HEK293 (cell line): ENCODE data around the gene DCUN1D4.
A peak's percentile ranks its signal among the peaks of the same experiment; 100 is the strongest.

Source experiments
- CTCF ChIA-PET: fragments of 350-600 bp; formaldehyde crosslinking; extraction: SDS; loops from one replicate; lab custom pipeline; 2021; ENCODE audit warnings: antibody characterized with exemption; lab: Yijun Ruan, JAX
- POLR2A ChIA-PET: fragments of 300-600 bp; formaldehyde crosslinking; extraction: SDS; loops from one replicate; lab custom pipeline; 2020; ENCODE audit warnings: antibody characterized with exemption, inconsistent platforms; lab: Yijun Ruan, JAX
- H3K27ac ChIP-seq: fragments of 200-500 bp; sonication (Bioruptor generic); 2 replicates; pipeline ENCODE4 v1.5.1; 2014; ENCODE audit warnings: low read depth, low read length, control low read depth, inconsistent platforms; ENCODE audit errors: extremely low read depth
- H3K36me3 ChIP-seq, 2 experiments: fragments of 200-500 bp in 1 of 2; sonication (Bioruptor generic) in 1 of 2; 1 replicate in 1 of 2; 2 replicates in 1 of 2; pipeline ENCODE4 v1.5.1; 2014 to 2017; ENCODE audit warnings: inconsistent platforms in 2 of 2, low read length in 2 of 2; ENCODE audit not compliant: control insufficient read depth in 2 of 2, insufficient read depth in 1 of 2
- H3K4me1 ChIP-seq: fragments of 200-500 bp; sonication (Bioruptor generic); 2 replicates; pipeline ENCODE4 v1.5.1; 2014; ENCODE audit warnings: mild to moderate bottlenecking, low read length, inconsistent platforms; ENCODE audit not compliant: control insufficient read depth, insufficient read depth
- H3K4me3 ChIP-seq: 2 replicates; pipeline ENCODE4 v1.5.1; 2011; ENCODE audit warnings: low read depth, mild to moderate bottlenecking, control low read depth, low read length, moderate library complexity
- H3K9me3 ChIP-seq: fragments of 200-500 bp; sonication (Bioruptor generic); 2 replicates; pipeline ENCODE4 v1.5.1; 2014; ENCODE audit warnings: low read depth, low read length, inconsistent platforms; ENCODE audit not compliant: control insufficient read depth, insufficient read depth
- YY1 ChIP-seq: fragments of 450-650 bp; formaldehyde crosslinking; IDR thresholded peaks from 2 replicates; pipeline ENCODE4 v1.5.1; 2018; ENCODE audit warnings: missing biosample characterization, missing genetic modification characterization
- YY2 ChIP-seq: fragments of 450-650 bp; formaldehyde crosslinking; IDR thresholded peaks from 2 replicates; pipeline ENCODE4 v1.5.1; 2016; ENCODE audit warnings: missing biosample characterization, missing genetic modification characterization
- ZBTB20 ChIP-seq: fragments of 450-650 bp; formaldehyde crosslinking; IDR thresholded peaks from 2 replicates; pipeline ENCODE4 v1.5.1; 2016; ENCODE audit warnings: missing biosample characterization, missing genetic modification characterization
- ZFP3 ChIP-seq: fragments of 450-650 bp; formaldehyde crosslinking; IDR thresholded peaks from 2 replicates; pipeline ENCODE4 v1.5.1; 2016; ENCODE audit warnings: low read depth, missing biosample characterization, missing genetic modification characterization
- ZNF112 ChIP-seq: fragments of 450-650 bp; formaldehyde crosslinking; IDR thresholded peaks from 2 replicates; pipeline ENCODE4 v1.5.0; 2017; ENCODE audit warnings: missing biosample characterization, missing genetic modification characterization
- ZNF280D ChIP-seq: fragments of 450-650 bp; formaldehyde crosslinking; IDR thresholded peaks from 2 replicates; pipeline ENCODE4 v1.5.1; 2016; ENCODE audit warnings: missing biosample characterization, missing genetic modification characterization
- ZNF302 ChIP-seq: fragments of 450-650 bp; formaldehyde crosslinking; IDR thresholded peaks from 2 replicates; pipeline ENCODE4 v1.5.1; 2016; ENCODE audit warnings: missing biosample characterization, missing genetic modification characterization, low read depth
- ZNF335 ChIP-seq: fragments of 450-650 bp; formaldehyde crosslinking; conservative IDR thresholded peaks from 2 replicates; pipeline ENCODE4 v1.5.1; 2016; ENCODE audit warnings: missing biosample characterization, missing genetic modification characterization
- ZNF350 ChIP-seq: fragments of 450-650 bp; formaldehyde crosslinking; IDR thresholded peaks from 2 replicates; pipeline ENCODE4 v1.5.0; 2017; ENCODE audit warnings: missing biosample characterization, mild to moderate bottlenecking, missing genetic modification characterization
- ZNF404 ChIP-seq: fragments of 450-650 bp; formaldehyde crosslinking; IDR thresholded peaks from 2 replicates; pipeline ENCODE4 v1.5.1; 2017; ENCODE audit warnings: missing biosample characterization, missing genetic modification characterization
- ZNF426 ChIP-seq: fragments of 450-650 bp; formaldehyde crosslinking; IDR thresholded peaks from 2 replicates; pipeline ENCODE4 v1.5.1; 2017; ENCODE audit warnings: missing biosample characterization, missing genetic modification characterization, mild to moderate bottlenecking, inconsistent platforms, moderate library complexity
- ZNF548 ChIP-seq: fragments of 450-650 bp; formaldehyde crosslinking; IDR thresholded peaks from 2 replicates; pipeline ENCODE4 v1.5.1; 2016; ENCODE audit warnings: missing biosample characterization, missing genetic modification characterization
- ZNF555 ChIP-seq: fragments of 450-650 bp; formaldehyde crosslinking; conservative IDR thresholded peaks from 2 replicates; pipeline ENCODE4 v1.5.1; 2017; ENCODE audit warnings: missing biosample characterization, mild to moderate bottlenecking, missing genetic modification characterization, inconsistent platforms
- TF ChIP-seq, protein P1 (sequence below): fragments of 450-650 bp; formaldehyde crosslinking; IDR thresholded peaks from 2 replicates; pipeline ENCODE4 v1.5.1; 2016; ENCODE audit warnings: missing biosample characterization, missing genetic modification characterization
- TF ChIP-seq, protein P2 (sequence below): fragments of 450-650 bp; formaldehyde crosslinking; IDR thresholded peaks from 2 replicates; pipeline ENCODE4 v1.5.1; 2016; ENCODE audit warnings: missing biosample characterization, missing genetic modification characterization, low read depth

DCUN1D4 gene

DNA sequence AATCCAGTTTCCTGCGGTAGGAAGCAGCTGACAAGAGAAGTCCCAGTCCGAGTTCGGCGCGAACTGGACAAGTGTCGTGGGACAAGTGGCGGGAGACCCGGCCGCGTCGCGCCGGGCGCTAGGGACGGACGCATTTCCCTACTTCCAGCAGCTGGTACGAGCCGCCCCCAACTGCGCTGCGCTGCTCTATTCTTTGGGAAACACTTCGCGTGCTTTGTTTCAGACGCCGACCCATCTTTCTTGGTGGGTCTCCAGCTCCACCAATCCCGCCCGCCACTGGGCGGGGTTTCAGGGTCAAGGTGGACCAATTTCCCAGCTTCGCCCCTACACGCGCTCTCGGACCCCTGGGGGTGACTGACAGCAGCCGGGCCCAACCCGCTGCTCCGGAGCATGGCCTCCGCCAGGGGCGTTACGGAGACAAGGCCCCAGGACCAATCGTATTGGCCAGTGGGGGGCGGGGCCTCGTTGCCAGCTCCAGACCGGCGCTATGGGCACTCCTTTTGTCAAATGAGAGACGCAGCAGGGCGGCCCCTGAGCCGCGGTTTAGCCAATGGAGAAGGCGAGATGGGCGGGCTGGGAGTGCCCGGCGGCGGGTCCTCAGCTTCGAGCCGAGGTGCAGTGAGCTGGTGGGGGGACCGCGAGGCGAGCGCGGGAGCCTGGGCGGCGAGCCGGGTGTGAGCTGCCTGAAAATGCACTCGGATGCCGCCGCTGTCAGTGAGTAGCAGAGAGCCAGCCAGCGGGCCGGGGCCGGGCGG is at the start of gene DCUN1D4 (continued):
- TF ChIP-seq ZNF280D (tag by site-specific recombination) (no peak), YY2 (tag by site-specific recombination) (no peak), ZNF112 (tag by site-specific recombination) (no peak), ZNF555 (tag by site-specific recombination) (no peak), ZBTB20 (tag by site-specific recombination) (peak; percentile 72), ZNF335 (tag by site-specific recombination) (peak; percentile 76), ZNF350 (tag by site-specific recombination) (no peak), ZFP3 (no peak), ZNF404 (no peak), YY1 (tag by site-specific recombination) (no peak)
- TF ChIP-seq, protein P1, sequence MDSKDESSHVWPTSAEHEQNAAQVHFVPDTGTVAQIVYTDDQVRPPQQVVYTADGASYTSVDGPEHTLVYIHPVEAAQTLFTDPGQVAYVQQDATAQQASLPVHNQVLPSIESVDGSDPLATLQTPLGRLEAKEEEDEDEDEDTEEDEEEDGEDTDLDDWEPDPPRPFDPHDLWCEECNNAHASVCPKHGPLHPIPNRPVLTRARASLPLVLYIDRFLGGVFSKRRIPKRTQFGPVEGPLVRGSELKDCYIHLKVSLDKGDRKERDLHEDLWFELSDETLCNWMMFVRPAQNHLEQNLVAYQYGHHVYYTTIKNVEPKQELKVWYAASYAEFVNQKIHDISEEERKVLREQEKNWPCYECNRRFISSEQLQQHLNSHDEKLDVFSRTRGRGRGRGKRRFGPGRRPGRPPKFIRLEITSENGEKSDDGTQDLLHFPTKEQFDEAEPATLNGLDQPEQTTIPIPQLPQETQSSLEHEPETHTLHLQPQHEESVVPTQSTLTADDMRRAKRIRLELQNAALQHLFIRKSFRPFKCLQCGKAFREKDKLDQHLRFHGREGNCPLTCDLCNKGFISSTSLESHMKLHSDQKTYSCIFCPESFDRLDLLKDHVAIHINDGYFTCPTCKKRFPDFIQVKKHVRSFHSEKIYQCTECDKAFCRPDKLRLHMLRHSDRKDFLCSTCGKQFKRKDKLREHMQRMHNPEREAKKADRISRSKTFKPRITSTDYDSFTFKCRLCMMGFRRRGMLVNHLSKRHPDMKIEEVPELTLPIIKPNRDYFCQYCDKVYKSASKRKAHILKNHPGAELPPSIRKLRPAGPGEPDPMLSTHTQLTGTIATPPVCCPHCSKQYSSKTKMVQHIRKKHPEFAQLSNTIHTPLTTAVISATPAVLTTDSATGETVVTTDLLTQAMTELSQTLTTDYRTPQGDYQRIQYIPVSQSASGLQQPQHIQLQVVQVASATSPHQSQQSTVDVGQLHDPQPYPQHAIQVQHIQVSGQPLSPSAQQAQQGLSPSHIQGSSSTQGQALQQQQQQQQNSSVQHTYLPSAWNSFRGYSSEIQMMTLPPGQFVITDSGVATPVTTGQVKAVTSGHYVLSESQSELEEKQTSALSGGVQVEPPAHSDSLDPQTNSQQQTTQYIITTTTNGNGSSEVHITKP (tag by site-specific recombination), result peak; percentile 54

DNA sequence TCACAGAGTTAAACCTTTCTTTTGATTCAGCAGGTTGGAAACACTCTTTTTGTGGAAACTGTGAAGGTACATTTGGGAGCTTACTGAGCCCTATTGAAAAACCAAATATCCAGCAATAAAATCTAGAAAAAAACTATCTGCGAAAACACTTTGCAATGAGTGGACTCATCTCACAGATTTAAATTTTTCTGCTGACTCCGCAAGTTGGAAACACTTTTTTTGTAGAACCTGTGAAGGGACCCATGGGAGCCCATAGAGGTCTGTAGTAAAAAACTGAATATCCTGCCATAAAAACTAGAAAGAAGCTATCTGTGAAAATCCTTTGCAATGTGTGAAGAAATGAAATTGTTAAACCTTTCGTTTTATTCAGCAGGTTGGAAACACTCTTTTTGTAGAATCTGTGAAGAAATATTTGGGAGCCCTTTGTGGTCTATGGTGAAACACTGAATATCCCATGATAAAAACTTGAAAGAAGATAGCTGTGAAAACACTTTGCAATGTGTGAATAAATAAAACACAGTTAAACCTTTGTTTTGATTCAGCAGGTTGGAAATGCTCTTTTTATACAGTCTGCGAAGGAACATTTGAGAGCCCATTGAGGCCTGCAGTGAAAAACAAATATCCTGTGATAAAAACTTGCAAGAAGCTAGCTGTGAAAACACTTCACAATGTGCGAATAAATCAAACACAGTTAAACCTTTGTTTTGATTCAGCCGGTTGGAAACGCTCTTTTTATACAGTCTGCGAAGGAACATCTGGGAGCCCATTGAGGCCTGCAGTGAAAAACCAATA is 22.3 kb upstream of the DCUN1D4 start:
- ChIA-PET CTCF (interaction anchor here (0.8 kb wide), 1 partner anchor 11 kb away, joined by 3 read pairs; no protein-coding TSS in a partner anchor), POLR2A (no interaction called here)
- no peaks in the 10 kb centered on the region for H3K4me1 ChIP-seq
- H3K36me3 ChIP-seq, result no peaks in the 10 kb centered on the region
- H3K9me3 ChIP-seq, result no peaks in the 10 kb centered on the region
- H3K4me3 ChIP-seq, result no peak overlapping the region
- TF ChIP-seq ZNF302 (tag by site-specific recombination), result no peak
- TF ChIP-seq ZNF548, result no peak
- TF ChIP-seq, protein P2, sequence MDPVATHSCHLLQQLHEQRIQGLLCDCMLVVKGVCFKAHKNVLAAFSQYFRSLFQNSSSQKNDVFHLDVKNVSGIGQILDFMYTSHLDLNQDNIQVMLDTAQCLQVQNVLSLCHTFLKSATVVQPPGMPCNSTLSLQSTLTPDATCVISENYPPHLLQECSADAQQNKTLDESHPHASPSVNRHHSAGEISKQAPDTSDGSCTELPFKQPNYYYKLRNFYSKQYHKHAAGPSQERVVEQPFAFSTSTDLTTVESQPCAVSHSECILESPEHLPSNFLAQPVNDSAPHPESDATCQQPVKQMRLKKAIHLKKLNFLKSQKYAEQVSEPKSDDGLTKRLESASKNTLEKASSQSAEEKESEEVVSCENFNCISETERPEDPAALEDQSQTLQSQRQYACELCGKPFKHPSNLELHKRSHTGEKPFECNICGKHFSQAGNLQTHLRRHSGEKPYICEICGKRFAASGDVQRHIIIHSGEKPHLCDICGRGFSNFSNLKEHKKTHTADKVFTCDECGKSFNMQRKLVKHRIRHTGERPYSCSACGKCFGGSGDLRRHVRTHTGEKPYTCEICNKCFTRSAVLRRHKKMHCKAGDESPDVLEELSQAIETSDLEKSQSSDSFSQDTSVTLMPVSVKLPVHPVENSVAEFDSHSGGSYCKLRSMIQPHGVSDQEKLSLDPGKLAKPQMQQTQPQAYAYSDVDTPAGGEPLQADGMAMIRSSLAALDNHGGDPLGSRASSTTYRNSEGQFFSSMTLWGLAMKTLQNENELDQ, result no peak
- TF ChIP-seq ZNF426, result no peak
- H3K27ac ChIP-seq, result no peak overlapping the region
